Endodermal cell (in vitro differentiated cells): ENCODE results near the gene DEPDC1. TPM values are rescaled to one million over a fixed set of nuclear protein-coding genes. Genes with fewer than 3 reads are reported as not detected.

Experiments used
- DNase-seq: peaks from one replicate; pipeline ENCODE4 v3.0.0-alpha.2; 2017
- H3K27ac ChIP-seq: 2 replicates; pipeline ENCODE4 v1.5.1; 2013; ENCODE audit warnings: mild to moderate bottlenecking, low read depth, low read length, moderate library complexity
- H3K27me3 ChIP-seq: 2 replicates; pipeline ENCODE4 v1.6.1; 2013; ENCODE audit warnings: mild to moderate bottlenecking, low read length, moderate library complexity; ENCODE audit not compliant: insufficient read depth, control insufficient read depth, poor library complexity, severe bottlenecking
- H3K36me3 ChIP-seq: 2 replicates; pipeline ENCODE4 v1.7.0; 2013; ENCODE audit warnings: mild to moderate bottlenecking, low read length, moderate library complexity; ENCODE audit not compliant: control insufficient read depth, insufficient read depth
- H3K4me1 ChIP-seq: one replicate; pipeline ENCODE4 v1.7.0; 2013; ENCODE audit warnings: low read length; ENCODE audit not compliant: control insufficient read depth, insufficient read depth
- H3K4me3 ChIP-seq: 2 replicates; pipeline ENCODE4 v1.5.1; 2013; ENCODE audit warnings: mild to moderate bottlenecking, low read length, moderate library complexity
- H3K9ac ChIP-seq: 2 replicates; pipeline ENCODE4 v1.6.1; 2013; ENCODE audit warnings: mild to moderate bottlenecking, low read length, moderate library complexity; ENCODE audit not compliant: poor library complexity, severe bottlenecking; ENCODE audit errors: extremely low read depth
- H3K9me3 ChIP-seq: 2 replicates; pipeline ENCODE4 v1.6.1; 2013; ENCODE audit warnings: mild to moderate bottlenecking, low read length, moderate library complexity; ENCODE audit not compliant: control insufficient read depth
- H3K27ac Mint-ChIP-seq: 2 replicates; pipeline ENCODE4 v1.8.0; 2020; ENCODE audit warnings: mixed read lengths
- H3K27me3 Mint-ChIP-seq: 2 replicates; pipeline ENCODE4 v1.8.0; 2021; ENCODE audit warnings: mild to moderate bottlenecking, mixed read lengths; ENCODE audit not compliant: insufficient read depth
- H3K36me3 Mint-ChIP-seq: 2 replicates; pipeline ENCODE4 v1.8.0; 2020; ENCODE audit warnings: low read depth, mixed read lengths
- H3K4me1 Mint-ChIP-seq: 2 replicates; pipeline ENCODE4 v1.8.0; 2020; ENCODE audit warnings: mixed read lengths
- H3K4me3 Mint-ChIP-seq: 2 replicates; pipeline ENCODE4 v1.8.0; 2020; ENCODE audit warnings: mild to moderate bottlenecking, moderate library complexity, mixed read lengths
- H3K9me3 Mint-ChIP-seq: 2 replicates; pipeline ENCODE4 v1.8.0; 2020; ENCODE audit warnings: mild to moderate bottlenecking, mixed read lengths
- WGBS, 2 experiments: methylation state at CpG; one replicate each; pipeline versions ENCODE4 v1.1.5 to v1.1.7; 2013; ENCODE audit warnings: missing lambda C conversion rate in 2 of 2, mixed read lengths in 1 of 2; ENCODE audit not compliant: insufficient coverage in 1 of 2, insufficient read length in 1 of 2; 5-methylcytosine and 5-hydroxymethylcytosine counted together
- total RNA-seq, 2 donors: library from RNA; stranded (reverse); fragmentation: NEBNext Ultra II Directional in 1 of 2; extraction: Animal tissue kit (Norgen Biotek cat#: 25700) in 1 of 2; gene quantifications; 2 replicates in 1 of 2; 3 replicates in 1 of 2; pipeline ENCODE4 v1.2.1, GENCODE V29; 2021
- TF ChIP-seq, protein P1 (sequence below): fragments of 200-600 bp; sonication (generic); conservative IDR thresholded peaks from 2 replicates; pipeline ENCODE4 v1.5.0; 2021; ENCODE audit warnings: antibody characterized with exemption, mild to moderate bottlenecking

The DEPDC1 gene
- total RNA-seq, 2 donors from 2014 or later = 25.1 to 40.0 TPM

DNA sequence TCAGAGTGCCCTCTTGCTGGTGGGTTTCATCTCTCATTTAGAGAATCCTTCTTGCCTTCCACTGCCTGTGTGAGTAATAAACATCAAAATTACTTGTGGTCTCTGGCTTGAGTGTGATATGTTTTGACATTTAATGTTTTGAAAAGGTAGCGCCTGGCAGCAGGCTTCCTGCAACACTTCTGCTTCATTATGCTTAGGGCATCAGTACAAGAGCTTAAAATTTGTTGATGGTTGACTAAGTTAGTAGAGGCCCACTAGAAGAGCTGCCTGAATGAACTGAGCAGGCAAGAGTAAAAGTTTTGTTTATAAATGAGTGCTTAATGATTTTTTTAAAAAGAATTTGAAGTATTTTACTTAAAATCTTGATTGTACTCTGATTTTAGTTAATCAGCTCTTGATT, 40.7 kb downstream of the DEPDC1 start:
- Mint-ChIP-seq H3K36me3 (no peaks in the 10 kb centered on the region), H3K9me3 (no peaks in the 10 kb centered on the region), H3K27ac (no peak overlapping the region), H3K4me1 (no peaks in the 10 kb centered on the region), H3K27me3 (no peaks in the 10 kb centered on the region), H3K4me3 (no peak overlapping the region)
- Histone ChIP-seq H3K4me1 (no peaks in the 10 kb centered on the region), H3K27ac (no peak overlapping the region), H3K36me3 (no peaks in the 10 kb centered on the region), H3K4me3 (no peak overlapping the region), H3K9ac (no peak overlapping the region), H3K9me3 (no peaks in the 10 kb centered on the region), H3K27me3 (peaks cover 21% of the 10 kb centered on the region)
- DNase-seq = no peak
- 94 to 100% methylated on average over 1 of the region's 1 CpG for WGBS, 2 experiments
- TF ChIP-seq, protein P1, sequence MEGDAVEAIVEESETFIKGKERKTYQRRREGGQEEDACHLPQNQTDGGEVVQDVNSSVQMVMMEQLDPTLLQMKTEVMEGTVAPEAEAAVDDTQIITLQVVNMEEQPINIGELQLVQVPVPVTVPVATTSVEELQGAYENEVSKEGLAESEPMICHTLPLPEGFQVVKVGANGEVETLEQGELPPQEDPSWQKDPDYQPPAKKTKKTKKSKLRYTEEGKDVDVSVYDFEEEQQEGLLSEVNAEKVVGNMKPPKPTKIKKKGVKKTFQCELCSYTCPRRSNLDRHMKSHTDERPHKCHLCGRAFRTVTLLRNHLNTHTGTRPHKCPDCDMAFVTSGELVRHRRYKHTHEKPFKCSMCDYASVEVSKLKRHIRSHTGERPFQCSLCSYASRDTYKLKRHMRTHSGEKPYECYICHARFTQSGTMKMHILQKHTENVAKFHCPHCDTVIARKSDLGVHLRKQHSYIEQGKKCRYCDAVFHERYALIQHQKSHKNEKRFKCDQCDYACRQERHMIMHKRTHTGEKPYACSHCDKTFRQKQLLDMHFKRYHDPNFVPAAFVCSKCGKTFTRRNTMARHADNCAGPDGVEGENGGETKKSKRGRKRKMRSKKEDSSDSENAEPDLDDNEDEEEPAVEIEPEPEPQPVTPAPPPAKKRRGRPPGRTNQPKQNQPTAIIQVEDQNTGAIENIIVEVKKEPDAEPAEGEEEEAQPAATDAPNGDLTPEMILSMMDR = no peak

DNA sequence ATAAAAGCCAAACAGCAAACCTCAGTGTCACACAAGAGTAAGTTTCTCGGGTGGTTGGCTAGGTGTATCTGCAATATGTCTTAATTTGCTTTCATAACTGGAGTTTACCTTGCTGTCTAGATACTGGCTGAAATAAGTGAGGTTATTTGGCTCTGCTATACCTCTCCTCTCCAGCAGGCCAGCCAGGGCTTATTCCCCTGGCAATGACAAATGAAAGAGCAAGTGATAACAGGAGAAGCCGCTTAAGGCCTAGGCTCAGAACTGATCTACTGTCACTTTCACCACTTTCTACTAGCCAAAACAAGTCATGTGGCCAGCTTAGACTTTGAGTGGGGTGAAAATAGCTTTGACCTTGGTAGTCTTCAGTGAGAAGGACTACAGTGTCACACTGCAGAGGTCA, 42.3 kb downstream of the DEPDC1 start:
- Histone ChIP-seq H3K9ac (no peak overlapping the region), H3K27ac (no peak overlapping the region), H3K4me1 (no peaks in the 10 kb centered on the region), H3K9me3 (no peaks in the 10 kb centered on the region), H3K4me3 (no peak overlapping the region), H3K36me3 (no peaks in the 10 kb centered on the region), H3K27me3 (peaks cover 21% of the 10 kb centered on the region)
- Mint-ChIP-seq H3K27me3 (no peaks in the 10 kb centered on the region), H3K27ac (no peak overlapping the region), H3K9me3 (no peaks in the 10 kb centered on the region), H3K36me3 (no peaks in the 10 kb centered on the region), H3K4me3 (no peak overlapping the region), H3K4me1 (no peaks in the 10 kb centered on the region)
- peak; percentile 62 for DNase-seq
- 83 to 90% methylated on average over 1 to 2 of the region's 2 CpGs for WGBS, 2 experiments
- TF ChIP-seq, protein P1 = peak; percentile 71

GRCh38 chr1:68453060-68453670, 43.7 kb downstream of the DEPDC1 start:
- H3K27ac Mint-ChIP-seq = no peak overlapping the region

More at GRCh38 chr1:68453060-68453670, 43.7 kb downstream of the DEPDC1 start:
- TF ChIP-seq, protein P1 = no peak
- Histone ChIP-seq H3K4me1 (no peaks in the 10 kb centered on the region), H3K27ac (no peak overlapping the region), H3K9ac (no peak overlapping the region), H3K27me3 (peaks cover 21% of the 10 kb centered on the region), H3K4me3 (no peak overlapping the region), H3K36me3 (no peaks in the 10 kb centered on the region), H3K9me3 (no peaks in the 10 kb centered on the region)
- peaks cover 2% of the 10 kb centered on the region for H3K4me1 Mint-ChIP-seq
- H3K9me3 Mint-ChIP-seq = no peaks in the 10 kb centered on the region
- no peak for DNase-seq
- H3K27me3 Mint-ChIP-seq = no peaks in the 10 kb centered on the region
- 90 to 94% methylated on average over 6 to 8 of the region's 8 CpGs for WGBS, 2 experiments
- H3K36me3 Mint-ChIP-seq = no peaks in the 10 kb centered on the region
- H3K4me3 Mint-ChIP-seq = no peak overlapping the region
